GM19452 (cell line): ENCODE data around the gene DAB1.

Source experiments
- ATAC-seq: cut with Tn5 transposase; IDR thresholded peaks from one replicate; pipeline ENCODE4 v1.9.1; 2021; ENCODE audit not compliant: unreplicated experiment

DAB1 gene

GRCh38 chr1:57279909-57280666 is 143.8 kb downstream of the DAB1 start:
- no peak for ATAC-seq

GRCh38 chr1:57278558-57278957 is 145.3 kb downstream of the DAB1 start:
- no peak for ATAC-seq

GRCh38 chr1:57277681-57278080 is 146.2 kb downstream of the DAB1 start:
- ATAC-seq = no peak

- no peak for ATAC-seq
These were observed 146.9 kb downstream of the DAB1 start for GRCh38 chr1:57276918-57277317.

- no peak for ATAC-seq
These were observed 151.3 kb downstream of the DAB1 start for GRCh38 chr1:57272601-57273000.

- no peak for ATAC-seq
These were observed 151.7 kb downstream of the DAB1 start for GRCh38 chr1:57272150-57272549.

- ATAC-seq = no peak
These were observed 152.7 kb downstream of the DAB1 start for GRCh38 chr1:57270927-57271698.

GRCh38 chr1:57269630-57270225 is 154.1 kb downstream of the DAB1 start:
- ATAC-seq = no peak

- ATAC-seq = no peak
These were observed 158.8 kb downstream of the DAB1 start for GRCh38 chr1:57265104-57265503.

- ATAC-seq = no peak
These were observed 161.4 kb downstream of the DAB1 start for GRCh38 chr1:57262472-57262871.

DNA sequence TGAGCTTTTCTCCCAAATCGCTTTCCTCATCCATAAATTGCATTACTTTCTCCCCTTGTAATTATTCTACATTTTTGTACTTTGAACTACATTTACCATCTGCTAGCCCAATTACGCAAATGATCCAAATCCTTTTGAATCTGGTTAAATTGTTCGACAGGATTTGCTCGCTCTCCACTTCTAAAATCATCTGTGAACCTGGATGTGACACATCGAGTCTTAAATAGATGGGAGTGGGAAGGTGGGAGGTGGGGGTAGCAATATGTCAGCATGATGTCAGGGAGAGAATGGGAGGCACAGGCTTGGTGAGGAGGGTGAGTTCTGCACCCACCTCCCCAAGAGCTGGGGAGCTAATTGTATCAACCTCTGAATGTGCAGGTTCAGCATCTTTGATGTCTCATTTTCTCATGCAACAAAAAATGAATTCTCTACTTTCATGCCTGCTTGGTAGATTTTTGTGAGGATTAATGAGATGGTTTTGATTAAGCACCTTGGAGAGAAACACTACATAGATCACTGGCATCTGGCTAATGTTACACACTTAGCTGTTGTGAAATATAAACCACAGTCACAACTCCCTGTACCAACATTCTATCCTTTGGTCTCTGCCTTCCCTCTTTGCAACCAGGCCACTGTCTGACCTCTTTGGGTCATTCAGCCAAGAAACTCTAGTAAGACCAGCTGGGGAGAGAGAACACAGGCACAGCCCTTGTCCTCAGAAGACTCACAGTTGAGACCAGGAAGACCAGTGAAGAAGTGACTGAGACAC is 165.1 kb downstream of the DAB1 start:
- no peak for ATAC-seq

GRCh38 chr1:57255945-57256344 is 167.9 kb downstream of the DAB1 start:
- no peak for ATAC-seq

GRCh38 chr1:57254022-57254421 is 169.8 kb downstream of the DAB1 start:
- ATAC-seq = no peak

GRCh38 chr1:57252597-57253294 is 171.1 kb downstream of the DAB1 start:
- no peak for ATAC-seq

GRCh38 chr1:57250021-57250420 is 173.8 kb downstream of the DAB1 start:
- no peak for ATAC-seq

GRCh38 chr1:57249511-57249910 is 174.3 kb downstream of the DAB1 start:
- no peak for ATAC-seq

GRCh38 chr1:57248830-57249229 is 175.0 kb downstream of the DAB1 start:
- ATAC-seq = no peak

GRCh38 chr1:57238233-57238781 is 185.6 kb downstream of the DAB1 start:
- ATAC-seq = no peak

DNA sequence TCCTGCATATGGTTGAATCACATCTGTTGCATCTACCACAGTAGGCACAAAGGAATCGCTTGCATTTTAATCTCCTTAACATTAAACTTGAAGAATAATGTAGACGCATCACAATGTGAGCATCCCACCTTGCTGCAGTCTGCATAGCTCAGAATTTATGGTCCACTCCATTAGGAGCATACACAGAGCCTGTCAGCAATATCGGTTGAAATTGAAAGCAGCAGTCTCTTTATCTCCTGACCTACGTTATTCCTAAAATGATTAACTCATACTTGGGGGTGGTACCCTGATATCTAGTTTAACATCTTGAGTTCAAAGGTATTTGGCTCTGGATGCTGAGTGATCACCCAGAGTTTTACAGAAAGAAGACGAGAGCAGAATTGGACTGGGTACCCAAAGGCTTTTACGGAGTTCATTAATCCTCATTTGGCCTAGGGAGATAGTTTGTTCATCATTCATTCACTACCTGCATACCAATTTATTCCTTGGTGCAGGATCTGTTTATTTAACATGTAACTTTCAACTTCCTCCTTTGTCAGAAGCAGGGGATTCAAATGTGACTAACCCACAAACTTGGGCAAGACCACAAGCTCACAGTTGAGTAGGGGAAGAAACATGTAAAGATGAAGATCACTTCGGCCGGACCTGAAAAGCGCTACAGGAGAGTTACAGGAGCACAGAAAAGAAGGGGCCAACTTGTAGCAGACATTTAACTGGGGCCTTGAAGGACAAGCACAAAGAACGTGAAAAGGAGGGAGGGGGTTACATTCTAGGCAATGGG is 187.9 kb downstream of the DAB1 start:
- ATAC-seq = no peak

DNA sequence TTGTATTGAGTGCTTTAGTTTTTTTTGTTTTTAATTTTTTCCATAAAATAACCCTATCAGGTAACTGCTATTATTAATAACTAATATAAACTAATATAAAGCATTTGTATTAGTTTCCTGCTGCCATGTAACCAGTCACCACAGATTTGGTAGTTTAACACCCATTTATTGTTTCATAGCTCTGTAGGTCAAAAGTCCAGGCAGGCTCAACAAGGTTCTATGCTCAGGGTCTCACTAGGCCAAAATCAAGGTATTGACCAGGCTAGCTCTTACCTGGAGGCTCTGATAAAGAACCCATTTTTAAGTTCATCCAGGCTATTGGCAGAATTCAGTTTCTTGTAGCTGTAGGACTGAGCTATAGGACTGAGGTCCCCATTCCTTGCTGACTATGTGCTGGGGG is 189.4 kb downstream of the DAB1 start:
- no peak for ATAC-seq
